ENCODE measurements around the gene SSBP2.

DNA sequence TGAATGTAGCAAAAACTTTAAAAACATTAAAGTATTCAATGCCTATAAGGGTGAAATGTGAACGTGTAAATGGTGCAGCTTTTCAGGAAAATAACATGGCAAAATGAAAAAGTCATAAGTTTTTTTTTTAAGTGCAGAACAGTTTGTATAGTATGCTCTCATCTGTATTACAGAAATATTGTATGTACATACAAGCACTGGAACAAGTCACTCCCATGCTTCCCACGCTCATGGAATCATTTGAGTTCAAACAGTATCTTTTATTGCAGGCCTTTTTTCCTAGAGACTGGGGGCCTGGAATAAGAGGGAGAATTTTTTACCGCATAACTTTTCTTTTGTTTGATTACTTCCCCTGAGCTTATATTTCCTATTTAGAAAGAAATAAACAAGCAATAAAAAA is 94.1 kb downstream of the SSBP2 start:
- TF ChIP-seq, protein P1, sequence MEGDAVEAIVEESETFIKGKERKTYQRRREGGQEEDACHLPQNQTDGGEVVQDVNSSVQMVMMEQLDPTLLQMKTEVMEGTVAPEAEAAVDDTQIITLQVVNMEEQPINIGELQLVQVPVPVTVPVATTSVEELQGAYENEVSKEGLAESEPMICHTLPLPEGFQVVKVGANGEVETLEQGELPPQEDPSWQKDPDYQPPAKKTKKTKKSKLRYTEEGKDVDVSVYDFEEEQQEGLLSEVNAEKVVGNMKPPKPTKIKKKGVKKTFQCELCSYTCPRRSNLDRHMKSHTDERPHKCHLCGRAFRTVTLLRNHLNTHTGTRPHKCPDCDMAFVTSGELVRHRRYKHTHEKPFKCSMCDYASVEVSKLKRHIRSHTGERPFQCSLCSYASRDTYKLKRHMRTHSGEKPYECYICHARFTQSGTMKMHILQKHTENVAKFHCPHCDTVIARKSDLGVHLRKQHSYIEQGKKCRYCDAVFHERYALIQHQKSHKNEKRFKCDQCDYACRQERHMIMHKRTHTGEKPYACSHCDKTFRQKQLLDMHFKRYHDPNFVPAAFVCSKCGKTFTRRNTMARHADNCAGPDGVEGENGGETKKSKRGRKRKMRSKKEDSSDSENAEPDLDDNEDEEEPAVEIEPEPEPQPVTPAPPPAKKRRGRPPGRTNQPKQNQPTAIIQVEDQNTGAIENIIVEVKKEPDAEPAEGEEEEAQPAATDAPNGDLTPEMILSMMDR (IDR thresholded peaks at IDR 0.05; ENCODE audit: insufficient read depth, low read length, poor library complexity, severe bottlenecking): no peak
- no peak for TF ChIP-seq EZH2phosphoT487 (conservative IDR thresholded peaks at IDR 0.05; ENCODE audit: low read length)

All from SU-DHL-6 (cell line).